Fibroblast of lung (primary cell): ENCODE results near the gene WBP1L.

ENCODE experiments used
- EZH2 ChIP-seq: IDR thresholded peaks from 2 replicates; pipeline ENCODE4 v1.5.1; 2012; ENCODE audit warnings: low read length, control low read depth, mild to moderate bottlenecking; ENCODE audit errors: missing control alignments
- TF ChIP-seq, protein P1 (sequence below), 2 donors: IDR thresholded peaks in 1 of 2; conservative IDR thresholded peaks in 1 of 2; 1 replicate in 1 of 2; 2 replicates in 1 of 2; pipeline ENCODE4 v1.5.1; 2011 to 2012; ENCODE audit warnings: low read length in 2 of 2, control low read depth in 1 of 2, inconsistent platforms in 1 of 2, low read depth in 1 of 2, mild to moderate bottlenecking in 1 of 2

DNA sequence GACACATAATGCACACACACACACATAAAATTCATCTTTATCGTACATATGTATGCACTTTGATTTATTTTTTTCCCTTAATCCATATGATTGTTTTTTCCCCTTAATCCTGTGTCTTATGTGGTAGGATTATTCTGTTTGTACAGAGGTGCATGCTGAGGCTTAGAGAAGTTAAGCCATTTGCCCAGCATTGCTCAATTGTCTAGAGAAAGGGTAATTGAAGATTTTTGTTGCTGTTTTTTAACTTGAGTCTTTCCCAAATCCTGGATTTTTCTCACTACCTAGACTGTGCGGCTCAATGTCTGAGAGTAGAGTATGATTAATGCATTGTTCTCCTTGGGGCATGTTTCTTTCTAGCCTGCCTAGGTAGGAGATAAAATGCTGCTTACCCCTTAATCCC is 35.0 kb downstream of the WBP1L start:
- TF ChIP-seq, protein P1, sequence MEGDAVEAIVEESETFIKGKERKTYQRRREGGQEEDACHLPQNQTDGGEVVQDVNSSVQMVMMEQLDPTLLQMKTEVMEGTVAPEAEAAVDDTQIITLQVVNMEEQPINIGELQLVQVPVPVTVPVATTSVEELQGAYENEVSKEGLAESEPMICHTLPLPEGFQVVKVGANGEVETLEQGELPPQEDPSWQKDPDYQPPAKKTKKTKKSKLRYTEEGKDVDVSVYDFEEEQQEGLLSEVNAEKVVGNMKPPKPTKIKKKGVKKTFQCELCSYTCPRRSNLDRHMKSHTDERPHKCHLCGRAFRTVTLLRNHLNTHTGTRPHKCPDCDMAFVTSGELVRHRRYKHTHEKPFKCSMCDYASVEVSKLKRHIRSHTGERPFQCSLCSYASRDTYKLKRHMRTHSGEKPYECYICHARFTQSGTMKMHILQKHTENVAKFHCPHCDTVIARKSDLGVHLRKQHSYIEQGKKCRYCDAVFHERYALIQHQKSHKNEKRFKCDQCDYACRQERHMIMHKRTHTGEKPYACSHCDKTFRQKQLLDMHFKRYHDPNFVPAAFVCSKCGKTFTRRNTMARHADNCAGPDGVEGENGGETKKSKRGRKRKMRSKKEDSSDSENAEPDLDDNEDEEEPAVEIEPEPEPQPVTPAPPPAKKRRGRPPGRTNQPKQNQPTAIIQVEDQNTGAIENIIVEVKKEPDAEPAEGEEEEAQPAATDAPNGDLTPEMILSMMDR (conservative IDR thresholded peaks at IDR 0.05 in 1 of 2, IDR thresholded peaks at IDR 0.05 in 1 of 2; ENCODE audit: low read depth in 1 of 2, low read length in 2 of 2), result no peak
- TF ChIP-seq EZH2, result no peak
